A549 (cell line): Measurements from ENCODE around the gene DACH1. TPM values are rescaled to one million over a fixed set of nuclear protein-coding genes. Genes with fewer than 3 reads are reported as not detected.

Experiments
- ATAC-seq, 2 experiments: fragments of 200-7000 bp in 1 of 2; fragments of >200 bp in 1 of 2; cut with Nextera tagmentation in 1 of 2; cut with Tn5 transposase in 1 of 2; 3 replicates each; pipeline versions ENCODE4 v1.8.0 to v1.9.1; 2018 to 2020; ENCODE audit warnings: mild to moderate bottlenecking in 1 of 2, moderate library complexity in 1 of 2
- CTCF ChIA-PET: fragments of 300-600 bp; sonication (Branson Sonifier 250); formaldehyde crosslinking; extraction: SDS; loops from one replicate; lab custom pipeline; 2021; ENCODE audit warnings: antibody characterized with exemption, inconsistent platforms; lab: Yijun Ruan, JAX
- POLR2A ChIA-PET: fragments of 350-600 bp; formaldehyde crosslinking; extraction: SDS; loops from one replicate; lab custom pipeline; 2021; ENCODE audit warnings: antibody characterized with exemption, inconsistent platforms; lab: Yijun Ruan, JAX
- DNase-seq, 2 experiments: peaks; one replicate each; pipeline versions ENCODE4 v3.0.0 to v3.0.0-alpha.2; 2011 to 2016; ENCODE audit warnings: low read depth in 1 of 2, low spot score in 1 of 2
- FAIRE-seq: peaks from 2 replicates; lab custom pipeline; 2011; peaks lifted over from hg19 to GRCh38; lab: Jason Lieb, UNC
- H3K27ac ChIP-seq, 2 experiments: fragments of >200 bp; sonication (Bioruptor Twin); formaldehyde crosslinking; 3 replicates each; pipeline ENCODE4 v1.5.1; 2016 to 2017
- H3K4me1 ChIP-seq: fragments of >200 bp; sonication (Bioruptor Twin); formaldehyde crosslinking; 3 replicates; pipeline ENCODE4 v1.6.1; 2016
- H3K4me2 ChIP-seq: fragments of >200 bp; sonication (Bioruptor Twin); formaldehyde crosslinking; 3 replicates; pipeline ENCODE4 v1.6.1; 2016
- H3K4me3 ChIP-seq: fragments of >200 bp; sonication (Bioruptor Twin); formaldehyde crosslinking; 3 replicates; pipeline ENCODE4 v1.5.1; 2016
- H3K9me3 ChIP-seq: fragments of >200 bp; sonication (Bioruptor Twin); formaldehyde crosslinking; 3 replicates; pipeline ENCODE4 v1.6.1; 2016
- CHD2 ChIP-seq: fragments of 150-350 bp; IDR thresholded peaks from 2 replicates; pipeline ENCODE4 v1.6.1; 2014; ENCODE audit warnings: low read length; ENCODE audit not compliant: partially characterized antibody
- E2F6 ChIP-seq: IDR thresholded peaks from 2 replicates; pipeline ENCODE4 v1.6.1; 2012; ENCODE audit warnings: low read depth, borderline replicate concordance
- ESRRA ChIP-seq: fragments of 150-350 bp; IDR thresholded peaks from 2 replicates; pipeline ENCODE4 v1.6.1; 2014; ENCODE audit warnings: mild to moderate bottlenecking, low read length, borderline replicate concordance
- FOSL2 ChIP-seq, 2 experiments: fragments of 450-650 bp in 1 of 2; fragments of >200 bp in 1 of 2; sonication (Bioruptor Twin) in 1 of 2; formaldehyde crosslinking; IDR thresholded peaks; 2 replicates each; pipeline versions ENCODE4 v1.5.0 to v1.6.1; 2016 to 2020; ENCODE audit warnings: mild to moderate bottlenecking in 1 of 2, moderate library complexity in 1 of 2
- FOXS1 ChIP-seq: fragments of 250-450 bp; sonication (Bioruptor Pico); IDR thresholded peaks from 2 replicates; pipeline ENCODE4 v1.5.0; 2020; ENCODE audit warnings: mild to moderate bottlenecking, moderate library complexity
- HOXA7 ChIP-seq: fragments of 250-450 bp; sonication (Bioruptor Pico); IDR thresholded peaks from 2 replicates; pipeline ENCODE4 v1.5.0; 2020; ENCODE audit warnings: mild to moderate bottlenecking, moderate library complexity
- HOXB13 ChIP-seq: fragments of 250-450 bp; sonication (Bioruptor Pico); IDR thresholded peaks from 2 replicates; pipeline ENCODE4 v1.5.0; 2020; ENCODE audit warnings: low read depth, mild to moderate bottlenecking, moderate library complexity
- KDM1A ChIP-seq: fragments of 200-600 bp; sonication (generic); IDR thresholded peaks from 2 replicates; pipeline ENCODE4 v1.6.1; 2016; ENCODE audit warnings: low read depth, mild to moderate bottlenecking
- KDM5A ChIP-seq: fragments of 200-600 bp; sonication (generic); IDR thresholded peaks from 2 replicates; pipeline ENCODE4 v1.6.1; 2016; ENCODE audit warnings: antibody characterized with exemption, mild to moderate bottlenecking
- MYC ChIP-seq: IDR thresholded peaks from 2 replicates; pipeline ENCODE4 v1.6.1; 2012; ENCODE audit warnings: mild to moderate bottlenecking, inconsistent platforms, low read length, improper control_type of control experiment, borderline replicate concordance
- NR3C1 ChIP-seq: fragments of >200 bp; sonication (Bioruptor Twin); formaldehyde crosslinking; IDR thresholded peaks from 3 replicates; pipeline ENCODE4 v1.6.1; 2017
- PBX3 ChIP-seq: IDR thresholded peaks from 2 replicates; pipeline ENCODE4 v1.6.1; 2012
- POLR2AphosphoS2 ChIP-seq: conservative IDR thresholded peaks from 2 replicates; pipeline ENCODE4 v1.6.1; 2012; ENCODE audit warnings: low read length, improper control_type of control experiment, inconsistent platforms
- RCOR1 ChIP-seq: fragments of 150-350 bp; IDR thresholded peaks from 2 replicates; pipeline ENCODE4 v1.6.1; 2014; ENCODE audit warnings: antibody characterized with exemption, low read length, low read depth
- TFCP2L1 ChIP-seq: fragments of 250-450 bp; sonication (Bioruptor Pico); IDR thresholded peaks from 2 replicates; pipeline ENCODE4 v1.5.0; 2021; ENCODE audit warnings: mild to moderate bottlenecking
- ZFP36 ChIP-seq: fragments of 450-650 bp; IDR thresholded peaks from 2 replicates; pipeline ENCODE4 v1.6.1; 2014; ENCODE audit warnings: borderline replicate concordance; ENCODE audit not compliant: partially characterized antibody
- WGBS: methylation state at CpG from one replicate; pipeline ENCODE4 v1.1.6; 2017; ENCODE audit errors: missing lambda C conversion rate; 5-methylcytosine and 5-hydroxymethylcytosine counted together
- polyA plus RNA-seq, 4 experiments: library from polyadenylated mRNA; depleted of rRNA in 3 of 4; stranded (reverse); fragments of >200 nt; fragmentation: RNase III in 1 of 4; extraction: RNeasy Plus Mini Kit Qiagen cat#74134 plus additional on column Dnase treatment in 1 of 4; gene quantifications; 2 replicates in 3 of 4; 3 replicates in 1 of 4; pipeline ENCODE4 v1.2.3, GENCODE V29; 2011 to 2017
- TF ChIP-seq, protein P1 (sequence below): fragments of 250-450 bp; sonication (Bioruptor Pico); IDR thresholded peaks from 2 replicates; pipeline ENCODE4 v1.5.0; 2020; ENCODE audit warnings: low read depth, mild to moderate bottlenecking, moderate library complexity
- TF ChIP-seq, protein P2 (sequence below): fragments of >200 bp; sonication (Bioruptor Twin); formaldehyde crosslinking; IDR thresholded peaks from 3 replicates; pipeline ENCODE4 v1.5.1; 2016
- TF ChIP-seq, protein P3 (sequence below): fragments of 250-450 bp; sonication (Bioruptor Pico); IDR thresholded peaks from 2 replicates; pipeline ENCODE4 v1.5.0; 2021; ENCODE audit warnings: mild to moderate bottlenecking, moderate library complexity, borderline replicate concordance

The DACH1 gene
- polyA plus RNA-seq, 2 of the 4 experiments (the other 2 are of a cell fraction): not detected

- POLR2A ChIA-PET: no interaction called here
- TF ChIP-seq PBX3 (no peak), NR3C1 (no peak), RCOR1 (no peak), POLR2AphosphoS2 (no peak), HOXB13 (no peak), FOXS1 (CRISPR knock-in tag) (no peak), MYC (no peak), E2F6 (no peak), CHD2 (no peak), KDM5A (no peak), ZFP36 (no peak), HOXA7 (no peak), FOSL2 (IDR thresholded peaks at IDR 0.05) (no peak), FOSL2 (CRISPR knock-in tag; IDR thresholded peaks at IDR 0.05) (no peak)
- TF ChIP-seq, protein P1, sequence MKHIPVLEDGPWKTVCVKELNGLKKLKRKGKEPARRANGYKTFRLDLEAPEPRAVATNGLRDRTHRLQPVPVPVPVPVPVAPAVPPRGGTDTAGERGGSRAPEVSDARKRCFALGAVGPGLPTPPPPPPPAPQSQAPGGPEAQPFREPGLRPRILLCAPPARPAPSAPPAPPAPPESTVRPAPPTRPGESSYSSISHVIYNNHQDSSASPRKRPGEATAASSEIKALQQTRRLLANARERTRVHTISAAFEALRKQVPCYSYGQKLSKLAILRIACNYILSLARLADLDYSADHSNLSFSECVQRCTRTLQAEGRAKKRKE (CRISPR knock-in tag): no peak
- TF ChIP-seq, protein P2, sequence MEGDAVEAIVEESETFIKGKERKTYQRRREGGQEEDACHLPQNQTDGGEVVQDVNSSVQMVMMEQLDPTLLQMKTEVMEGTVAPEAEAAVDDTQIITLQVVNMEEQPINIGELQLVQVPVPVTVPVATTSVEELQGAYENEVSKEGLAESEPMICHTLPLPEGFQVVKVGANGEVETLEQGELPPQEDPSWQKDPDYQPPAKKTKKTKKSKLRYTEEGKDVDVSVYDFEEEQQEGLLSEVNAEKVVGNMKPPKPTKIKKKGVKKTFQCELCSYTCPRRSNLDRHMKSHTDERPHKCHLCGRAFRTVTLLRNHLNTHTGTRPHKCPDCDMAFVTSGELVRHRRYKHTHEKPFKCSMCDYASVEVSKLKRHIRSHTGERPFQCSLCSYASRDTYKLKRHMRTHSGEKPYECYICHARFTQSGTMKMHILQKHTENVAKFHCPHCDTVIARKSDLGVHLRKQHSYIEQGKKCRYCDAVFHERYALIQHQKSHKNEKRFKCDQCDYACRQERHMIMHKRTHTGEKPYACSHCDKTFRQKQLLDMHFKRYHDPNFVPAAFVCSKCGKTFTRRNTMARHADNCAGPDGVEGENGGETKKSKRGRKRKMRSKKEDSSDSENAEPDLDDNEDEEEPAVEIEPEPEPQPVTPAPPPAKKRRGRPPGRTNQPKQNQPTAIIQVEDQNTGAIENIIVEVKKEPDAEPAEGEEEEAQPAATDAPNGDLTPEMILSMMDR: no peak
- TF ChIP-seq, protein P3, sequence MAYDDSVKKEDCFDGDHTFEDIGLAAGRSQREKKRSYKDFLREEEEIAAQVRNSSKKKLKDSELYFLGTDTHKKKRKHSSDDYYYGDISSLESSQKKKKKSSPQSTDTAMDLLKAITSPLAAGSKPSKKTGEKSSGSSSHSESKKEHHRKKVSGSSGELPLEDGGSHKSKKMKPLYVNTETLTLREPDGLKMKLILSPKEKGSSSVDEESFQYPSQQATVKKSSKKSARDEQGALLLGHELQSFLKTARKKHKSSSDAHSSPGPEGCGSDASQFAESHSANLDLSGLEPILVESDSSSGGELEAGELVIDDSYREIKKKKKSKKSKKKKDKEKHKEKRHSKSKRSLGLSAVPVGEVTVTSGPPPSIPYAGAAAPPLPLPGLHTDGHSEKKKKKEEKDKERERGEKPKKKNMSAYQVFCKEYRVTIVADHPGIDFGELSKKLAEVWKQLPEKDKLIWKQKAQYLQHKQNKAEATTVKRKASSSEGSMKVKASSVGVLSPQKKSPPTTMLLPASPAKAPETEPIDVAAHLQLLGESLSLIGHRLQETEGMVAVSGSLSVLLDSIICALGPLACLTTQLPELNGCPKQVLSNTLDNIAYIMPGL (CRISPR knock-in tag): no peak
- TF ChIP-seq, all 56 proteins: peak for 0
- CTCF ChIA-PET: no interaction called here
- Histone ChIP-seq H3K4me1 (no peaks in the 10 kb centered on the region), H3K4me3 (no peak overlapping the region), H3K9me3 (no peaks in the 10 kb centered on the region), H3K27ac (no peak overlapping the region), H3K4me2 (no peak overlapping the region)
- FAIRE-seq (no peak), ATAC-seq (no peak), DNase-seq (no peak)
- 0% methylated on average over 3 of the region's 3 CpGs for WGBS
These were observed 35.3 kb downstream of the DACH1 start for GRCh38 chr13:71831716-71832115.

DNA sequence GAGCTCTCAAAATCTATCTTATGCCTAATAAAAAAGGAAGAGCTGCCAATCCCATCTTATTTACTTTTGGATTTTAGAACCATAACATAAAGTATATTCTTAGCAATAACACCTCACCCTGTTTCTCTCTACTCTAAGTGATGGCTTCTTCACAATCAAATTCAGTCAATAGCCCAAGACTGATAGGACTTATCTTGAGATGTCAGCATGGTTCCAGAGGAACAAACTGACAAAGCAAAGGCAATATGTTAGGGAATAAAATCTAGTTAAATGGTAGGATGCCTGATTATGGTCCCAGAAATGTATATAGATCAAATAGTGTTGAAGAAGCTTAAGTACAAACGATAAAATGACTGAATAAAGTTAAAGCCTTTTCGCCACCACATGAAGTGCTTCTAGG is 36.3 kb downstream of the DACH1 start:
- DNase-seq (no peak), FAIRE-seq (no peak), ATAC-seq (no peak)
- Histone ChIP-seq H3K4me1 (no peaks in the 10 kb centered on the region), H3K4me3 (no peak overlapping the region), H3K27ac (no peak overlapping the region), H3K4me2 (no peak overlapping the region), H3K9me3 (no peaks in the 10 kb centered on the region)
- ChIA-PET POLR2A (no interaction called here), CTCF (no interaction called here)
- WGBS: 3% methylated on average over 2 of the region's 2 CpGs
- TF ChIP-seq TFCP2L1 (CRISPR knock-in tag): no peak
- TF ChIP-seq, protein P2: no peak
- TF ChIP-seq ESRRA: no peak
- TF ChIP-seq KDM1A: no peak
